ENCODE measurements around the gene TWNK.

DNA sequence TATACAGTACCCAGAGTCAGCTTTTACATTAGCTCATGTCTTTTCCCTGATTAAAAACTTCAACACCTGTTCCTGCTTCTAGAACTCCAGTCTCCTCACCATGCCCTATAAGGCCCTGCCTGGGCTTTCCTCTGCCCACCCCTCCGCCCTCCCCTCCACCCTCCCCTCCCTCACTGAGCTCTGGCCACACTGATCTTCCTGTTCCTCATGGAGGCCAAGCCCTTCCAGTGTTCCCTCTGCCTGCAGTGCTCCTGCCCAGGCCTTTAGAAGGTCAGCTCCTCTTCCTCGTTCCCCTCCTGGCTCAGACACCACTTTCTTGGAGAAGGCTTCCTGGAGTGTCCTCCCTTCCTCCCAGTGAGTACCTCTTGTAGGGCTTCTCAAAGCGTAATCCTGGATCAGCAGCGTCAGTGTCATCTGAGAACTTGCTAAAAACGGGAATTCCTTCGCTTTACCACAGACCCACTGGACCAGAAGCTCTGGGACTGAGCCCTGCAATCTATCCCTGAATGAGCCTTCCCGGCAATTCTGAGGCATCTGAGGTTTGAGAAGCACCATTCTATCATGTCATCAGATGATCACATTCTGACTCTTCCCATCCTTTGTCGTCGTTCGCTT, 39.9 kb downstream of the TWNK start:
- TF ChIP-seq YY1 (IDR thresholded peaks at IDR 0.05; ENCODE audit: insufficient read depth, insufficient read length) (no peak), ZNF274 (IDR thresholded peaks at IDR 0.05; ENCODE audit: low read depth, low read length) (no peak)
